IPS-18a (cell line): ENCODE results near the gene C1QTNF5.

Source experiments
- H3K27ac ChIP-seq: one replicate; pipeline ENCODE4 v1.5.1; 2013; ENCODE audit warnings: low read length
- H3K27me3 ChIP-seq: one replicate; pipeline ENCODE4 v1.6.1; 2013; ENCODE audit warnings: mild to moderate bottlenecking, low read length; ENCODE audit not compliant: control insufficient read depth, insufficient read depth
- H3K36me3 ChIP-seq: one replicate; pipeline ENCODE4 v1.6.1; 2013; ENCODE audit warnings: low read depth, low read length; ENCODE audit not compliant: control insufficient read depth
- H3K4me1 ChIP-seq: one replicate; pipeline ENCODE4 v1.6.1; 2013; ENCODE audit warnings: low read depth, low read length; ENCODE audit not compliant: control insufficient read depth
- H3K4me3 ChIP-seq: one replicate; pipeline ENCODE4 v1.5.1; 2013; ENCODE audit warnings: low read length
- H3K9ac ChIP-seq: one replicate; pipeline ENCODE4 v1.6.1; 2013; ENCODE audit warnings: mild to moderate bottlenecking, low read length, moderate library complexity
- H3K9me3 ChIP-seq: one replicate; pipeline ENCODE4 v1.6.1; 2013; ENCODE audit warnings: low read depth, low read length; ENCODE audit not compliant: control insufficient read depth

The C1QTNF5 gene

DNA sequence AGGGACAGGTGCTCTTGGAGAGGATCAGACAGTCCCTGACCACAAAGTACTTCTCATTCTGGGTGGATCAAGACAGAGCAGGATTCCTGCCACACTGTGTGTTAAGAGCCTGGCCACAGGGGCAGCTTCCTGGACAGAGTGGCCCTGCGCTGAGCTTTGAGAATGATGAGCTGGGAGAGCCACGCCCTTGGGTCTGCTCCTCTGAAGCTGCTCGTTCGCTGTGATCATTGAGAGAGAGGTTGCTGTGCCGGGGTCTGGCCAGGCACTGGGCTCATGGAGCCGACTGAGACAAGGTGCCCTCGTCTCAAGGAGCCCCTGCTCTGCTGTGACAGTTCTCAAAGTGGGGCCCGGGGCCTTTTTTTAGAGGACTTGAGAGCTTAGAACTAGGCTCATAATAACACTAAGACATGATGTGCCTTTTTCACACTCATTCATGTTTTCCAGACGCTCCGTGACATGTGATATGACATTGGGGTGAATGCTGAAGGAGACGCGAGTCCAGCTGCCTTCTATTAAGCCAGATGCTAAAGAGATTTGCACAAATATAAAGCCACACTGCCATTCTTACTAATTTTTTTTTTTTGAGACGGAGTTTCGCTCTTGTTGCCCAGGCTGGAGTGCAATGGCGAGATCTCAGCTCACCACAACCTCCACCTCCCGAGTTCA is 7.4 kb upstream of the C1QTNF5 start:
- no peak overlapping the region for H3K4me3 ChIP-seq
- no peaks in the 10 kb centered on the region for H3K36me3 ChIP-seq
- H3K4me1 ChIP-seq = no peaks in the 10 kb centered on the region
- H3K9me3 ChIP-seq = no peaks in the 10 kb centered on the region
- no peak overlapping the region for H3K27ac ChIP-seq
- H3K27me3 ChIP-seq = no peaks in the 10 kb centered on the region
- H3K9ac ChIP-seq = no peak overlapping the region

DNA sequence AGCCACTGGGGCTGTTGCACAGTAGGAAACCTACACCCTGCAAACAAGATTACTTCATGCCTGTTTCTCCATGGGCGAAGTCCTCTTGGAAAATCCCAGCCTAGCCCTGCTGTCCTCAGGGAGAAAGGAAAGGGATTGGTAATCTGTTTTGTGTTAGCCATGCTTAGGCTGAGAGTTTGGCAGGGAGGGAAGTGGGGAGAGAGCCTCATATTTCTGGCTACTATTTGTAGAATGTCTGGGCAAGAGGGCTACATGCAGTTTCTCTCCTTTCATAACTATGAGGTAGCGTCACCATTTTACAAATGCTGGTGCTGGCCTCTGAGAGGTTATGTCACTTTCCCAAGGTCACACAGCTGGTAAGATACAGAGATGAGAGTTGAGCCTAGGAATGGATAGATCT is 6.6 kb upstream of the C1QTNF5 start:
- Histone ChIP-seq H3K27ac (no peak overlapping the region), H3K27me3 (peaks cover 1% of the 10 kb centered on the region), H3K4me1 (no peaks in the 10 kb centered on the region), H3K36me3 (no peaks in the 10 kb centered on the region), H3K4me3 (no peak overlapping the region), H3K9me3 (no peaks in the 10 kb centered on the region), H3K9ac (no peak overlapping the region)

DNA sequence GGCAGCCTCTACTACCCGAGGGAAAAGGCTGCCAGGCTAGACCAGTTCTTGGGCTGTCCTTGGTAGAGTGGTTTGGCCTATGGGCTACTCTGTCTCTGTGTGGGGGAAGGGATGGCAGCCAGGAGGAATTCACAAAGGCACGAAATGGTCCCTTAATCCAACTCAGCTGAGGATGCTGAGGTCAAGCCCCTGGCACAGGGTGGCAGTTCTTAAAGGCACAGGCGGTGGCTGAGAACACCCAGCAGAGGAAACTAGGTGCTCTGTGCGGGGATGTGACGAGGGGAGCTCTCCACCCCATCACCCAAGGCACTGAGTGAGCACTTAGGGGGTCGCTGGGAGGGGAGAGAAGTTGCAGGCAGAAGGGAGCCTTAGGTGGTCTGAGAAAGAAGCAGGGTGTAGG is 5.9 kb upstream of the C1QTNF5 start, which contains the start of gene MFRP:
Gene MFRP (minus strand): TSS at position 101 of the 400 bp plus-strand sequence. CDS start 192 bp downstream, outside the sequence.
- Histone ChIP-seq H3K36me3 (no peaks in the 10 kb centered on the region), H3K27ac (no peak within 1 kb of the TSS), H3K9ac (no peak within 1 kb of the TSS), H3K4me3 (no peak within 1 kb of the TSS), H3K9me3 (no peaks in the 10 kb centered on the region), H3K4me1 (no peaks in the 10 kb centered on the region), H3K27me3 (peaks cover 8% of the 10 kb centered on the region)

DNA sequence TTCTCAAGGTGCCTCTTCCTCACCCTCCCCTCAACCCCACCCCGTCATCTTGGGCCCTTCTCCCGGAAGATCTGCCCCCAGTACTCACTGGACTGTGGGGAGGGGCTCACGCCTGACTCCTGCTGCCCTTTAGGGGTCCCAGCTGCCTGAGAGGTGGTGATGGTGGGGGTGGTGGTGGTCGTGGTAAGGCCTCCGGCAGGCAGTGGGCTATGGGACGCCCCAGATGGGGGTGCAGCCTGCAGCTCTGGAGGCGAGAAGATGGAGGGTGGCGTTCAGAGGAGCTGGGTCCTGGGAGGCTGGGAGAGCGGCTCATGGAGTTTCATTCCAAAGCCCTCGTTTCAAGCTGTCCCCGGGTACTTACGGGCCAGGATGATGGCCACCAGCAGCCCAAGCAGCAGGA is 5.0 kb upstream of the C1QTNF5 start:
- peaks cover 17% of the 10 kb centered on the region for H3K27me3 ChIP-seq
- H3K4me3 ChIP-seq = no peak overlapping the region

GRCh38 chr11:119344291-119345010 is 3.8 kb upstream of the C1QTNF5 start:
- H3K4me3 ChIP-seq = no peak overlapping the region
- H3K27me3 ChIP-seq = peaks cover 29% of the 10 kb centered on the region
- no peak overlapping the region for H3K9ac ChIP-seq
- H3K27ac ChIP-seq = no peak overlapping the region
- peaks cover 6% of the 10 kb centered on the region for H3K4me1 ChIP-seq
- H3K9me3 ChIP-seq = no peaks in the 10 kb centered on the region
- H3K36me3 ChIP-seq = no peaks in the 10 kb centered on the region

More for the DNA sequence above, 5.0 kb upstream of the C1QTNF5 start:
- H3K4me1 ChIP-seq = peaks cover 6% of the 10 kb centered on the region
- no peaks in the 10 kb centered on the region for H3K9me3 ChIP-seq
- no peaks in the 10 kb centered on the region for H3K36me3 ChIP-seq
- no peak overlapping the region for H3K9ac ChIP-seq
- H3K27ac ChIP-seq = no peak overlapping the region

- H3K36me3 ChIP-seq = no peaks in the 10 kb centered on the region
- no peak overlapping the region for H3K4me3 ChIP-seq
- H3K4me1 ChIP-seq = peaks cover 7% of the 10 kb centered on the region
- no peaks in the 10 kb centered on the region for H3K9me3 ChIP-seq
- H3K27me3 ChIP-seq = peaks cover 37% of the 10 kb centered on the region
- H3K27ac ChIP-seq = no peak overlapping the region
- H3K9ac ChIP-seq = no peak overlapping the region
These were observed 3.0 kb upstream of the C1QTNF5 start for GRCh38 chr11:119343726-119344125.

- Histone ChIP-seq H3K27ac (no peak overlapping the region), H3K4me1 (peaks cover 13% of the 10 kb centered on the region), H3K4me3 (no peak overlapping the region), H3K9ac (no peak overlapping the region), H3K9me3 (no peaks in the 10 kb centered on the region), H3K27me3 (peaks cover 41% of the 10 kb centered on the region), H3K36me3 (no peaks in the 10 kb centered on the region)
These were observed 1.9 kb upstream of the C1QTNF5 start for GRCh38 chr11:119342362-119343130.

DNA sequence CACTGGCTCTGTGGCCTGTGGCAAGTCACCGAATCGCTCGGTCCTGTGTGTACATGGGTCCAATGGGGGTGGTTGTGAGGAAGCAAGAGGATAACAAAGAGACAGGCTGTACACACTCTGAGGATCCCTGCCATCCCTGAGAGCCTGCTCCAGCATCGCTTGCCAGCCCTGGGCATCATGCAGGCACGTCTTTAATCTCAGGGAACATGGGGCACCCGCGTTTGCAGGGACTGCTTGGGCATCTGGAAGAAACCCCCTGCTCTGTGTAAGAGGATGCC is 1.3 kb upstream of the C1QTNF5 start:
- Histone ChIP-seq H3K4me1 (peaks cover 13% of the 10 kb centered on the region), H3K27me3 (peaks cover 41% of the 10 kb centered on the region), H3K27ac (no peak overlapping the region), H3K36me3 (no peaks in the 10 kb centered on the region), H3K4me3 (no peak overlapping the region), H3K9ac (no peak overlapping the region), H3K9me3 (no peaks in the 10 kb centered on the region)

GRCh38 chr11:119341222-119342022 is 739 bp upstream of the C1QTNF5 start:
- peaks cover 3% of the 10 kb centered on the region for H3K36me3 ChIP-seq
- no peaks in the 10 kb centered on the region for H3K9me3 ChIP-seq
- peak overlapping the region; percentile 51 for H3K4me3 ChIP-seq
- H3K27me3 ChIP-seq = peaks cover 41% of the 10 kb centered on the region
- H3K4me1 ChIP-seq = peaks cover 13% of the 10 kb centered on the region
- no peak overlapping the region for H3K9ac ChIP-seq
- H3K27ac ChIP-seq = no peak overlapping the region

- Histone ChIP-seq H3K27me3 (peaks cover 41% of the 10 kb centered on the region), H3K4me1 (peaks cover 13% of the 10 kb centered on the region), H3K27ac (no peak overlapping the region), H3K9ac (no peak overlapping the region), H3K4me3 (peak overlapping the region; percentile 51), H3K36me3 (peaks cover 7% of the 10 kb centered on the region), H3K9me3 (no peaks in the 10 kb centered on the region)
These were observed 921 bp downstream of the C1QTNF5 start for GRCh38 chr11:119339589-119340334.
